Gastroesophageal sphincter (tissue), 4 donors: ENCODE measurements around the gene NOP16. TPM values are rescaled to one million over a fixed set of nuclear protein-coding genes. Genes with fewer than 3 reads are reported as not detected.
"Not testable (repeated sequence)": the region's sequence is repeated elsewhere in the genome, so short reads cannot be mapped to it uniquely, and the experiment has no call there.

Experiments
- ATAC-seq: fragments of 150-250 bp; one replicate; pipeline ENCODE4 v1.9.1; 2016; ENCODE audit warnings: mild to moderate bottlenecking, moderate library complexity
- H3K27ac ChIP-seq, 4 donors: fragments of 200-600 bp; sonication (generic) in 3 of 4; 1 replicate in 3 of 4; 2 replicates in 1 of 4; pipeline ENCODE4 v1.5.1; 2016 to 2019
- H3K27me3 ChIP-seq: fragments of 200-600 bp; sonication (generic); one replicate; pipeline ENCODE4 v1.5.1; 2019
- H3K36me3 ChIP-seq, 2 donors: fragments of 200-600 bp; sonication (generic); one replicate each; pipeline ENCODE4 v1.5.1; 2019; ENCODE audit warnings: control low read depth in 1 of 2
- H3K4me1 ChIP-seq, 3 donors: fragments of 200-600 bp; sonication (generic); 1 replicate in 2 of 3; 2 replicates in 1 of 3; pipeline ENCODE4 v1.5.1; 2016 to 2019; ENCODE audit warnings: control low read depth in 2 of 3
- H3K4me3 ChIP-seq, 2 donors: fragments of 200-600 bp; sonication (generic); one replicate each; pipeline ENCODE4 v1.5.1; 2019; ENCODE audit warnings: mild to moderate bottlenecking in 1 of 2, moderate library complexity in 1 of 2
- H3K9me3 ChIP-seq, 3 donors: fragments of 200-600 bp; sonication (generic); one replicate each; pipeline ENCODE4 v1.5.1; 2017 to 2019; ENCODE audit warnings: control low read depth in 2 of 3
- CTCF ChIP-seq, 4 experiments: fragments of 200-600 bp in 2 of 4; fragments of 450-650 bp in 2 of 4; sonication (generic) in 1 of 4; IDR thresholded peaks; one replicate each; pipeline ENCODE4 v1.5.1; 2017 to 2019; ENCODE audit warnings: antibody characterized with exemption in 4 of 4, mild to moderate bottlenecking in 2 of 4, moderate library complexity in 2 of 4
- EP300 ChIP-seq: sonication (generic); formaldehyde crosslinking; IDR thresholded peaks from one replicate; pipeline ENCODE4 v1.6.1; 2017; ENCODE audit warnings: antibody characterized with exemption, mild to moderate bottlenecking
- POLR2A ChIP-seq, 2 donors: fragments of 450-650 bp; IDR thresholded peaks; one replicate each; pipeline ENCODE4 v1.6.1; 2017; ENCODE audit warnings: antibody characterized with exemption in 2 of 2, mild to moderate bottlenecking in 2 of 2, moderate library complexity in 1 of 2
- POLR2AphosphoS5 ChIP-seq: sonication (generic); formaldehyde crosslinking; IDR thresholded peaks from one replicate; pipeline ENCODE4 v1.6.1; 2017; ENCODE audit warnings: antibody characterized with exemption
- WGBS, 2 donors: methylation state at CpG; one replicate each; pipeline ENCODE4 v1.1.5; 2018; ENCODE audit warnings: low coverage in 1 of 2; 5-methylcytosine and 5-hydroxymethylcytosine counted together
- total RNA-seq, 4 donors: library from RNA; depleted of rRNA; stranded (reverse); fragments of >200 nt; gene quantifications; one replicate each; pipeline ENCODE4 v1.1.0, GENCODE V29; 2016

NOP16 gene
- total RNA-seq, 4 donors from 2014 or later: 9.1 to 22.3 (median 14.3) TPM

DNA sequence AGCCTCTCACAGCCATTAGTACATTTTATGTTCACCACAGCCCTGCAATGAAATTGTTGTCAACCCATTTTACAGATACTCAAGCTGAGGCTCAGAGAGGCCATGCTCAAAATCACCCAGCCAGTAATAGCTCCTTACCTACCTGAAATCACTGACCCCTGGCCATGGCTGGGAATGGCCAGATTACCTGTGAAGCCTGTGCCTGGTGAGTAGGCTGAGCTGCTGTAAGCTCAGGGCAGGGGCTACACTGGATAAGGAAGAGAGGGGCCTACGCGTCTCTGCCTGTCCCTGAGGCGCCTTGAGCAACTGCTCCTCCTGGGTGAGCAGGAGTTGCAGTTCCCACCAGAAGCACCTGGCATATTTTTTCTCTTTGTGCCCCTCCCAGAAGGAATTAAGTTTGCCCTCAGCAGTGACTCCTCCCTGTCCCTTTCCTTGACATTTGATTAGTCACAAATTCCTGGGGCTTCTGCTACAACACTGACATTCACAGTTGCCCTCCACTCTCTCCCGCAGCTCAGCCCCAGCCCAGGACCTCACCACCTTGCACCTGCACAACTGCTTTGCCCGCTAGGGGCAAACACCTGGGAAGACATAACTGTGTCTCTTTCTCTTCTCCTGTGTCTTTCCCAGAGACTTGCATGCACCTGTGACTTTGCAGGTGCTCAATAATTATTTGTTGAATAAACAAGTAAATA lies 22.2 kb upstream of the NOP16 start:
- 60 to 100% methylated on average over 1 of the region's 5 CpGs for WGBS, 2 donors
- no peak for ATAC-seq
- H3K27ac ChIP-seq: no peak overlapping the region
- no peaks in the 10 kb centered on the region for H3K27me3 ChIP-seq
- peaks cover 0 to 56% of the 10 kb centered on the region in 2 donors for H3K36me3 ChIP-seq
- TF ChIP-seq CTCF (IDR thresholded peaks at IDR 0.05) (no peak), EP300 (no peak), POLR2A (IDR thresholded peaks at IDR 0.05) (no peak), POLR2AphosphoS5 (no peak)
- peaks cover 0 to 70% (median 28%) of the 10 kb centered on the region in 3 donors for H3K4me1 ChIP-seq
- no peak overlapping the region for H3K4me3 ChIP-seq
- no peaks in the 10 kb centered on the region for H3K9me3 ChIP-seq

- Histone ChIP-seq H3K36me3 (peaks cover 0 to 62% of the 10 kb centered on the region in 2 donors), H3K4me1 (peaks cover 0 to 61% (median 25%) of the 10 kb centered on the region in 3 donors), H3K4me3 (no peak overlapping the region), H3K9me3 (no peaks in the 10 kb centered on the region), H3K27ac (no peak overlapping the region), H3K27me3 (no peaks in the 10 kb centered on the region)
- WGBS, 2 donors: 86% methylated on average over 3 of the region's 4 CpGs; no CpG with 5 or more reads in 1 of the 2 donors
- TF ChIP-seq CTCF (IDR thresholded peaks at IDR 0.05) (no peak), POLR2A (IDR thresholded peaks at IDR 0.05) (no peak), EP300 (no peak), POLR2AphosphoS5 (no peak)
- ATAC-seq: no peak
Measured at GRCh38 chr5:176409765-176410164, 21.4 kb upstream of the NOP16 start.

GRCh38 chr5:176408590-176408989 lies 20.2 kb upstream of the NOP16 start:
- peaks cover 0 to 74% of the 10 kb centered on the region in 2 donors for H3K36me3 ChIP-seq
- 74% methylated on average over 5 of the region's 5 CpGs; no CpG with 5 or more reads in 1 of the 2 donors for WGBS, 2 donors
- H3K27me3 ChIP-seq: no peaks in the 10 kb centered on the region
- H3K4me3 ChIP-seq: no peak overlapping the region
- TF ChIP-seq POLR2AphosphoS5 (no peak), POLR2A (IDR thresholded peaks at IDR 0.05) (no peak), EP300 (no peak), CTCF (IDR thresholded peaks at IDR 0.05) (no peak)
- H3K4me1 ChIP-seq: peaks cover 0 to 49% (median 17%) of the 10 kb centered on the region in 3 donors
- ATAC-seq: no peak
- no peaks in the 10 kb centered on the region for H3K9me3 ChIP-seq
- peak overlapping the region in 1 of 4 donors; percentile 53 for H3K27ac ChIP-seq

- not testable (repeated sequence) for H3K9me3 ChIP-seq, H3K27me3 ChIP-seq, ATAC-seq, H3K4me3 ChIP-seq
- Histone ChIP-seq H3K27ac (peak overlapping the region in 1 of 4 donors; percentile 53), H3K4me1 (peaks cover 0 to 48% (median 13%) of the 10 kb centered on the region in 3 donors), H3K36me3 (peaks cover 0 to 77% of the 10 kb centered on the region in 2 donors)
- WGBS, 2 donors: 56 to 60% methylated on average over 2 to 5 of the region's 10 CpGs
Measured at GRCh38 chr5:176408252-176408573, 19.8 kb upstream of the NOP16 start.

DNA sequence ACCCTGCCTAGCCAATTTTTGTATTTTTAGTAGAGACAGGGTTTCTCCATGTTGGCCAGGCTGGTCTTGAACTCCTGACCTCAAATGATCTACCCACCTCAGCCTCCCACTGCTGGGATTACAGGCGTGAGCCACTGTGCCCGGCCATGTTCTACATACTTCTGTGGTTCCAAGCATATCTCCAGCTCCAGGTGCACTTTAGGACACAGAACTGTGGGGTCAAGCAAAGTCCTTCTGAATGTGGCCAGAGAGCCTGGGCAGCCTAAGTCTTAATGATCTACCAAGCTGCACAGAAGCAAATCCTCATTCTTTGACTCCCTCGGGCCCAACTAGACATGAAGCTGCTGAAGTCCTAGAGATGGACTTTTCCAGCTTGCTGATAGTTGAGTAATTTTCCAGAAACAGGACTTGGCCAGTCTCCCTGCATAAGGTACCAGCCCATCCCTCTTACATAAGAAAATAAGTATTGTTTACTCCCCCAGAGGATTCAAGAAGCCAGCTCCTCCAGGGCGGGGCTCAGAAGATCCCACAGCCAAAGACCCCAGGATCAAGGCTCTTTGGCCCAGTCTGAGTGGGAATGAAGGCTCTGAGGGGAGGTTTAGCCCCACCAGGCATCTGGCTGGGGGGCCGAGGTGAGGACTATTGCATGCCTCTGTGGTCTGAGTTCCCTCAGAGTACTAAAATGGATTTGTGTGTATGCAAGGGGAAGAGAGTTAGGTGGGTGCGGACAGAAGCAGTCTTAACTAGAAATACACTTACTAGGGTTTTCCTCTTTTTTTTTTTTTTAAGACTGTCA lies 19.3 kb upstream of the NOP16 start:
- Histone ChIP-seq H3K27ac (peak overlapping the region in 2 of 4 donors; percentile 15 to 53), H3K9me3 (no peaks in the 10 kb centered on the region), H3K4me1 (peaks cover 0 to 48% (median 9%) of the 10 kb centered on the region in 3 donors), H3K36me3 (peaks cover 0 to 77% of the 10 kb centered on the region in 2 donors), H3K4me3 (no peak overlapping the region), H3K27me3 (no peaks in the 10 kb centered on the region)
- no peak for TF ChIP-seq POLR2A (IDR thresholded peaks at IDR 0.05)
- TF ChIP-seq EP300: no peak
- no peak for TF ChIP-seq POLR2AphosphoS5
- no peak for TF ChIP-seq CTCF (IDR thresholded peaks at IDR 0.05)
- peak; percentile 71 for ATAC-seq
- 68 to 72% methylated on average over 3 to 5 of the region's 6 CpGs for WGBS, 2 donors
